Measurements from ENCODE around the gene AKR1D1.

DNA sequence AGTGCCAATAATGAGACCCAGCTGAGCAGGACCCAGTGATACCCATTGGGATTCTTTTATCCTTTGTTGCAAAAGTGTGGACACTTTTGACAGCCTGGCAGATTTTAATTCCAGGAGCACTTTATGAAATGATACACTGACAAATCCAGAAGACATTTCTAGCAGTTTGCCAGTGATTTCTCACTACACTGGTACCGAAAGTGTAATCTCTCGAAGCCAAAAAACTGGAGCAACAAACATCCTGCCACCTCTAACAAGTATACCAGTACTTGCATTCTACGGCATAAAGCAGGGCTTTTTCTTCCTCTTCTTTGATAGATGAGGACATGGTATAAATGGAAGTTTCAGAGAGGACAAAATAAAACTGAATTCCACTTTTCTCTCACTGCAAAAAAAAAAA, 28.4 kb upstream of the AKR1D1 start:
- TF ChIP-seq ZFX (IDR thresholded peaks at IDR 0.05): no peak
- TF ChIP-seq, protein P1, sequence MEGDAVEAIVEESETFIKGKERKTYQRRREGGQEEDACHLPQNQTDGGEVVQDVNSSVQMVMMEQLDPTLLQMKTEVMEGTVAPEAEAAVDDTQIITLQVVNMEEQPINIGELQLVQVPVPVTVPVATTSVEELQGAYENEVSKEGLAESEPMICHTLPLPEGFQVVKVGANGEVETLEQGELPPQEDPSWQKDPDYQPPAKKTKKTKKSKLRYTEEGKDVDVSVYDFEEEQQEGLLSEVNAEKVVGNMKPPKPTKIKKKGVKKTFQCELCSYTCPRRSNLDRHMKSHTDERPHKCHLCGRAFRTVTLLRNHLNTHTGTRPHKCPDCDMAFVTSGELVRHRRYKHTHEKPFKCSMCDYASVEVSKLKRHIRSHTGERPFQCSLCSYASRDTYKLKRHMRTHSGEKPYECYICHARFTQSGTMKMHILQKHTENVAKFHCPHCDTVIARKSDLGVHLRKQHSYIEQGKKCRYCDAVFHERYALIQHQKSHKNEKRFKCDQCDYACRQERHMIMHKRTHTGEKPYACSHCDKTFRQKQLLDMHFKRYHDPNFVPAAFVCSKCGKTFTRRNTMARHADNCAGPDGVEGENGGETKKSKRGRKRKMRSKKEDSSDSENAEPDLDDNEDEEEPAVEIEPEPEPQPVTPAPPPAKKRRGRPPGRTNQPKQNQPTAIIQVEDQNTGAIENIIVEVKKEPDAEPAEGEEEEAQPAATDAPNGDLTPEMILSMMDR (conservative IDR thresholded peaks at IDR 0.05): no peak

Data from C4-2B (cell line).